HL-60/S4 treated with retinoic acid at 250 ng/mL for 4 days and 3 days (cell line): Measurements from ENCODE around the gene KTN1.

Experiments used
- in situ Hi-C: fragments of 300-500 bp; cut with MboI; formaldehyde crosslinking; loops from 2 replicates; pipeline ENCODE4 v1.7.0; 2022; ENCODE audit warnings: low sequenced_read_pairs

KTN1 gene

GRCh38 chr14:55609681-55610080 lies 29.7 kb downstream of the KTN1 start:
- in situ Hi-C loops: no loop called here

- in situ Hi-C loops: no loop called here
These were observed 30.8 kb downstream of the KTN1 start for GRCh38 chr14:55610713-55611370.

- in situ Hi-C loops: no loop called here
These were observed 31.9 kb downstream of the KTN1 start for GRCh38 chr14:55611859-55612258.

GRCh38 chr14:55614304-55614703 lies 34.3 kb downstream of the KTN1 start:
- in situ Hi-C loops: no loop called here

- in situ Hi-C loops: no loop called here
These were observed 40.3 kb downstream of the KTN1 start for GRCh38 chr14:55620277-55620676.

- in situ Hi-C loops: no loop called here
These were observed 41.0 kb downstream of the KTN1 start for GRCh38 chr14:55620981-55621380.

GRCh38 chr14:55621391-55621790 lies 41.4 kb downstream of the KTN1 start:
- in situ Hi-C loops: no loop called here

- in situ Hi-C loops: no loop called here
These were observed 44.9 kb downstream of the KTN1 start for GRCh38 chr14:55624913-55625312.

- in situ Hi-C loops: no loop called here
These were observed 45.5 kb downstream of the KTN1 start for GRCh38 chr14:55625481-55625880.

GRCh38 chr14:55626131-55626530 lies 46.1 kb downstream of the KTN1 start:
- in situ Hi-C loops: no loop called here

- in situ Hi-C loops: no loop called here
These were observed 48.4 kb downstream of the KTN1 start for GRCh38 chr14:55628426-55628825.

GRCh38 chr14:55638665-55639064 lies 58.7 kb downstream of the KTN1 start:
- in situ Hi-C loops: no loop called here

GRCh38 chr14:55641290-55641689 lies 61.3 kb downstream of the KTN1 start:
- in situ Hi-C loops: no loop called here

GRCh38 chr14:55641954-55642353 lies 61.9 kb downstream of the KTN1 start:
- in situ Hi-C loops: no loop called here

- in situ Hi-C loops: no loop called here
These were observed 65.1 kb downstream of the KTN1 start for GRCh38 chr14:55645145-55645544.

GRCh38 chr14:55645845-55646832 lies 66.1 kb downstream of the KTN1 start:
- in situ Hi-C loops: no loop called here

GRCh38 chr14:55650992-55651391 lies 71.0 kb downstream of the KTN1 start:
- in situ Hi-C loops: no loop called here

GRCh38 chr14:55654243-55654642 lies 74.2 kb downstream of the KTN1 start:
- in situ Hi-C loops: no loop called here

- in situ Hi-C loops: no loop called here
These were observed 81.0 kb downstream of the KTN1 start for GRCh38 chr14:55661029-55661428.

GRCh38 chr14:55662752-55663151 lies 82.7 kb downstream of the KTN1 start:
- in situ Hi-C loops: no loop called here

- in situ Hi-C loops: no loop called here
These were observed 85.2 kb downstream of the KTN1 start for GRCh38 chr14:55665067-55665675.

- in situ Hi-C loops: no loop called here
These were observed 87.8 kb downstream of the KTN1 start for GRCh38 chr14:55667801-55668200.
